NCI-H2107 (cell line): Measurements from ENCODE around the gene FBN1.

Source experiments
- DNase-seq: peaks from one replicate; lab custom pipeline; 2025; lab: John Stamatoyannopoulos, UW

FBN1 gene

DNA sequence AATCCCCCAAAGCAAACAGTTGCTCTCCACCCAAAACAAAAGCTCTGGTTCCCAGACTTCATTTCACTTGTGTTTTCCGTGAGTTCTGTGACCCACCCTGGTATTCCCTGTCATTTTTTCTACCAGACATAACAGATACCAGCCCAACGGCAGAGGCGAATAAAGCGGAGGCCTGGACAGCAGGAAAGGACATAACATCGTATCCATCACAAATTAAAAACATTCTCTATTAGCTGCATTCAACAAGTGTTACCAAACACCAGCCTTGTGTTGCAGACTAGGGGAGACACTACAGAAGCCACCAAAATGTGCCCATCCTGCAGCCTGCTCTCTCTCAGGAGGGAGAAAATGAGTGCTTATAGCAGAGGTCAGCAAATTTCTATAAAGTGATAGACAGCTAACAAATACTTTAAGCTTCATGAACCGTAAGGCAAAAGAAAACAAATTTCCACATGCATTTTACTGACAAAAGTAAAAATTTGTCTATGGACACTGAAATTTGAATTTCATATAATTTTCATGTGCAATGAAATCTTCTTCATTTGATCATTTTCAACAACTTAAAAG is 7.1 kb upstream of the FBN1 start:
- DNase-seq, result no peak

DNA sequence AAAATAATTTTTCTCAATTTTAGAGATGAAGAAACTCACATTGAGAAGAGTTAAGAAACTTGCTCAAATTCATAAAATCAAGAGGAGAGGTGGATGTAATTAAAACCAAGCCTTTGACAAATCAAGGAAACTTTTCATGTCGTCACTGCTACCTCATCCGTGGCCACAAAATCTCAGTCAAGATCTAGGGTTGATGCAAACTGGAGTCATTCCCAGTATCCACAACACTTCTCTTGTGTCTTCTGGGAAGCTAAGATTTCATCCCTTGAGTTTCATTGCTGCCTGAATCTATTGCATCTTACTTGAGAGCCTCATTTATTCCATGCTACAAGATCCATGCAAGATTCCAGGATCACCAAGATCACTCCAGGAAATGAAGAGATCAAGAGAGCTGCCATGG is 5.4 kb upstream of the FBN1 start:
- no peak for DNase-seq

DNA sequence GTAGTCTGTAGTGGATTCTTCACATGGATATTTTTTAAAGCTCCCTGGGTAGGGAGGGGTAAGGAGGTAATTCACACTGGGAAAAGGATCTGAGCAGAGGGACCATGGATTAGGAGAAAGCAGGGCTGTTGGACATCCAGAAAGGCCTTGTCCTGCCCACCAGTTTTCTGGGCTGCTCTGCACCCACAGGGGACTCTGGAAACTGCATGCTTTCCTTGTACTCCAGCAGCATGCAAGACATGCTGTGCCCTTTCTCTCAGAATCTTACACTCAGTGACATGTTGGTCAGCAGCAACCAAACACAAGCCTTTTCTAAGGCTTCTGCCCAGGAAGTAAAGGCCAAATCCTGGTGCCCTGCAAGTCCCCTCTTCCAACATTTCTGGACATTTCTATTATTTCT is 2.5 kb upstream of the FBN1 start:
- DNase-seq, result no peak

DNA sequence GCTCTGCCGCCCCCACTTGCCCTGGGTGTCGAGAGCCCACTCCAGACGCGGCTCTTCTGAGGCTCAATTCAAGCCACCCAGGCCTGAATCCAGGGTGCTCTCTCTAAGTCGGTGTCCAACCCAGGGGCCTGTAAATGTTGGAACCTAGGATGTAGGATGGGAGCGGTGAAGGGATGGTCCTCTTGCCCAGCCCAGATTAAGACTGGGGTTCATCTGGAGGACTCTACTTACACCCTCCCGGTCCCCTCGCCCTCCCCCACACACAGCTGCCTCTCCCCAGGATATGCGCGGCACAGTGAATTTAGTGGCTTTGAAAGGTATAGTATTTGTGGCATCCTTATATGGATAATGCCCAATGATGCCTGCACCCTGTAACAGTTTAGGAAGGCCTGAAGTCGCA is 822 bp upstream of the FBN1 start:
- DNase-seq, result no peak

DNA sequence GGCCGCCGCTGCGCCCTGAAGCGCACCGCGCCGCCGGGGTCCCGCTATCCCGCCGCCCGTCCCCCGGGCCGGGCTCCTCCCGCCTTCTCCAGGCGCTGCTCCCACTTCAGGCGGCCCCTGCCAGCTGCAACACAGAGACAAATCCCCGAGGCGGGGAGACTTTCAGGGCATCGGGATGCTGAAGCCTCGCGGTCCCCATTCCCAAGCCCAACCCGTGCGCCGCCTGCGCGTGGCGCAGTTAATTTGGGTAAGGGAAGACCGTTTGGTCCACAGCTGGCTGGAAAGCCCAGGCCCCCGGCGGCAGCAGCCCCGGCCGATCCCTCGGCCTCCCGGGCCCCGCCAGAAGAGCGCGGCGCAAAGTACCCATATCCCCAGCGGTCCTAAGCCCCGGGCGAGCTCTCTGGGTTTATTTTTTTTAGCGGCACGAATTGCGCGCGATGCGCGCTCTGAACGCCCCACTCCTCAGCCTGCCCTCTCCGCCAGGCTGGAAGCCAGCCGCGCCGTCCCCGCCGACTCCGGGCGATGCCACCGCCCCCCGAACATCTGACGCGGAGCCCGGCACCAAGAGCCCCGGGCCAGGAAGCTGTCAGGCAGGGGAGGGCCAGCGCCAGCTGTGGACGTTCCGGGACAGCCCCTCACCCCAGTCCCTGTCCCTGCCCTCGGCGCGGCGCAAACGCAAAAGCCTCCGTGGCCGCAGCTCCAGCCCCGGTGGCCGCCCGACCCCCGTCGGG is 517 bp downstream of the FBN1 start:
- no peak for DNase-seq

DNA sequence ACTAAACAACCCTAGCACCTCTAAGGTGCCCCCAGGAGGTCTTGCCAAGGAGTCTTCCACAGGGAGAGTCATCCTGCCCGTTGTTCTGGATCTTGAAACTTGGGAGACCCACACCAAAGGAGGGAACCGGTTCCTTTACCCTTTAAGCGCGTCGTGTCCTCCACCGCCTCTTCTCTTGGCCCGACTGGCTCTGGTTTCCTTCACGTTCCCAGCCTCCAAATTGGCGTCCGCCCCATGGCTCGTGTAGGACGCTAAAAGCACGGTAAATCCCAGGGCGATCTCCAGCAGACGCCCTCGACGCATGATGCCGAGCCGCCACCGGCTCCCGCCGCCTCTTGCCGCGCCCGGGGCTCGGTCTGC is 1.1 kb downstream of the FBN1 start:
- no peak for DNase-seq

DNA sequence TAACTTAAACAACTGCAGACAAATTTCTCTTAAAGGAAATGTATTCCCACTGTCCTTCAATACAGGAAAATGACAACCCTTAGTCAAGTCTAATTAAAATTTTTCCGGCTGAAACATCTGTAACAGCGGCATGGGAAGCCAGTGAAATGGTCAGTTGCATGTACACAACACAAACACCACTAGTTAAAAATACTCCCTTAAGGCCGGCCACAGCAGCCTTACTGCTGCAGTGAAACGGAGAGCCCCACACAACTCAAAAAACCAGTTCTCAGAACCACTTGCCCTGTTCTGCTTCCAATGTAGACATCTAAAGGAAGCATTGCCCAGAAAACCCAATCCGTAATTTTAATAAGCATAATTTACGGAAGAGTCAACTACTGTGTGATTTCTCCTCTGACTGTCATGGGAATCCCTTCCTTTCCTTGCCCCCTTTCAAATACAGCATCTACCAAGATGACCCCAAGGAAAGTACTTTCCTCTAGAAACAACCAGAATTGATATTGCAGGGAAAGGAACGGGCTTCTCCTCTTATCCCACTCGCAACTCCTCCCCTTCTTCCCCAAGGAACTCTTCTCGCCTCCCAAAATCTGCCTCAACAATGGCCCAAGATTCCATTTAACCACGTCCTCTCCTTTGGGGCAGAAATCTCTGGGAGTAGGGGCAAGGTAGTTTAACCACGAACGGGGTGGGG is 1.6 kb downstream of the FBN1 start:
- DNase-seq, result no peak

DNA sequence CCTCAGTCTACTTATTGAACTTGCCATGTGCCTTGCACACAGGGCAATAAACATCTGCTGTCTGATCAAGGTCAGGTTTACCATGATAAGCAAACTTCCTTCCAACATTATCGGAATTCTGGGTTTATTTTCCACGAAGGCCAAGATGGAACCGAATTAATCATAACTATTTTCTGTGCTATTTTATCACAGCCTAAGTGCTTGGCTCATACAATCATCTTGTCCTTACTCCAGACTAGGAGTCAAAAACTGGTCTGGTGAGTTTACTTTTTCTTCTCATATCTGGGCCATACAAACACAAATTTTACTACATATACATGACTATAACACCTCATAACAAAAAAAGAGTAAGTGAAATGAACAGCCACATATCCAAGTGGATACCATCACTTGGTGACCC is 2.3 kb downstream of the FBN1 start:
- DNase-seq, result no peak

DNA sequence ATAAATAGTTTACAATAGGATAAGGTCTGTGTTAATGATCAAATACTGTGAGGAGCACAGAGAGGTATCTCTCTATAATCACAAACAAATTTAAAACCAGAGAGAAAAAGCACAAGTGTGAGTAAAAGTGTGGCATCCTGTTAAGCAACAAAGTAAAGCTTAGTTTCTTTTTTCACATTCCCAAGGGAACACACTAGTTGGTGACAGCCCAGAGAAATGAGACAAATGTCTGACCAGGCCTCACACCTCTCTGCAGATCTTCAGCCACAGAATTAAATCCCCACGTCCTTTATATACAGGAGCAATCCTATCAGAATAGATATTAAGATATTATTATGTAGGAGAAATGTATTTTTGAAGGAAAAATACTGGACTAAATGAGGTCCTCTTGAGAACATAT is 2.7 kb downstream of the FBN1 start:
- DNase-seq, result no peak

DNA sequence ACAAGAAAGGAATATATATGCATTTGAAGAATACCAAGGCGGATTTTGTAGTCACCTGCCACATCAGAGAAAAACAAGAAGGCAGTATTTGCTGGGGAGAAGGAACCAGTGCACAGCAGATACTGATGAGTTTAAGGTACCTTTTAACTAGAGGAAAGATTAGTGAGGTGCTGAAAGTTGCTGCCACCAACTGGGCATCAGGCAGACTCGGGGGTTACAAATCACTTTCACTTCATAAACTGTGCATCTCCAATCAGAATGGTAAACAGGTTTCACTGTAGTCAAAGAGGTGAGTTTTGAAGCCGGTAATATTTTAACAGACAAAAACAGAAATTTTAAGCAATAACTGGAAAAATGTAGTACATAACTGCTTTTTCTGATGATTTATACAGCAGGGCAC is 4.1 kb downstream of the FBN1 start:
- no peak for DNase-seq

DNA sequence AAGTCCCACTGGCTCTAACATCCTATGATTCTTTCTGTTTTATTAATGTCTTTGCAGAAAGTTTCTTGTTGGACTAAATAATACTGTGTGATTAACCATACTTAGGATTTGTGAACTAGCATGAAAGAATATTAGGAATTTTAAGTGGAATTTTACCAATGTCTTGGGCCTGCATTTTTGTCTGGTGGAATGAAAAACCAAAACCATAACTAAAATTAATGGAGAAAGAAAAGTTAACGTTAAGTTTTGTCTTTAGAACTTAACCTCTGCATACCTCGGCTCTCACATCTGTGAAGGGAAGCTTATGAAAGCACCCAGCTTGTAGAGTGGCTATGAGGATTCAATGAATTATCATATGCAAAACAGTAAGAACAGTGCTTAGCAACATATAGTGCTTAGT is 6.5 kb downstream of the FBN1 start:
- DNase-seq, result no peak

DNA sequence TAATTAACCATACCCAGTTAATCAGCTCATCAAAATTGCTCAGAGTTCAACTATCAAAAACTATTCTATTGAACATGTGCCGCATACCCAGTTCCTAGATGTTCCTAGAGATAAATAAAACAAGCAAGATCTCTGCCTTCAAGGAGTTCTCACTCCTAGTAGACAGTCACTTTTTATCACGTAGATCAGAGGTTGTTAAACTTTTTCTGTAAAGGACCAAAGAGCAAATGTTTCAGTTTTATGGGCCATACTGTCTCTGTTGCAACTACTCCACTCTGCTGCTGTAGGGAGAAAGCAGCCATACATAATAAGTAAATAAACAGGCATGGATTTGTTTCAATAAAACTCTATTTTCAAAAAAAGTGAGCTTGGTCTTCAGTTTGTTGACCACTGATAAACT is 7.9 kb downstream of the FBN1 start:
- DNase-seq, result no peak

DNA sequence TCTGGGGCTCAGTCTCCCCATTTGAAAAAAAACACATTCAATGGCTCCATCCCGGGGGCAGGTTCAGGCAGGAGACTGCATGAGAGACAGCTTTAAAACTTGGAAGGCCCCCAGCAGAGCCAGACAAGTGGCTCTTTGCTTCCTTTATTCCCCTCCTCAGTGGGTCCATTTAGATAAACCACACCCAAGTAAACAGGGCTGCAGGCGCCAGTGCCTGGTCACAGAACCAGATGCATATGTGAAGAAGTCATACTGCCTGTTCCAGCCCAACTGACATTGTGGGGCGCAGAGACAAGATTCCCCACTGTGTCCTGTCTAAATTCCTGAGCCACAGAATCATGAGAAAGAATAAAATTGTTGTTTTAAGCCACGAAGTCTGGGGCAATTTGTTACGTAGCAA is 9.0 kb downstream of the FBN1 start:
- no peak for DNase-seq

DNA sequence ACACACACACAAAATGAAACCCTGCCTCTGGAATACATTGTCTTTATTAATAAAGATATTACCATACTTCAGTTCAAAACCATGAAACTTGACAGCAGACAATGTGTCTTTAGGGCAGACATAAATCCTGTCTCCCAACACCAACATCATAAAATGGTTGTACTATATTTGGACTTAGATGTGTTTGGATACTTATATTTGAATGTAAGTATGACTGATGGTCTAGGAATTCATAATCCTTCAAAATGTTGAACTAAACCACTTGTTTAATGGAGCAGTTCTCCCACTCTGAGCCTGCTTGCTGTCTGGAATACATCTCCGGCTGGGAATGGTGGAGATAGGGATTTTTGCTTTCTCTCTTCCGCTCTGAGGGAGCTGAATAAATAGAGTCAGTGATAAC is 10.6 kb downstream of the FBN1 start:
- no peak for DNase-seq

DNA sequence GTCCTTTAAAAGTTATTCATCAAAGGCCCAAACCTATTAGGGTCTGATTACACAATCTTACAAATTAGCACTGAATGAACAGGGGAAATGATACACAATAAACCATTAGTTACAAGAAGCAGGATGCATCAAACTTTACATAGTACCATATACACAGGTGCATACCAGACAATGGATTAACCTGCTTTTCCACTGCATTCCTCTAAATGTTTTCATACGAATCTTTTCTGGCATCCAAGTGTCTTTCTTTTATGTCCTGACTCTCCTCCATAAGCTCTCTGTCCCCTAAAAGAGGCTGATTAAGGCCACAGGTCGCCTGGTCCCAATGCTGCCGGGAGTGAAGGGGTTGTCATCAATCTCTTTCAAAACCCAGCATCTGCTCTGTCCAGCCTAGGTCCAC is 11.4 kb downstream of the FBN1 start:
- no peak for DNase-seq

DNA sequence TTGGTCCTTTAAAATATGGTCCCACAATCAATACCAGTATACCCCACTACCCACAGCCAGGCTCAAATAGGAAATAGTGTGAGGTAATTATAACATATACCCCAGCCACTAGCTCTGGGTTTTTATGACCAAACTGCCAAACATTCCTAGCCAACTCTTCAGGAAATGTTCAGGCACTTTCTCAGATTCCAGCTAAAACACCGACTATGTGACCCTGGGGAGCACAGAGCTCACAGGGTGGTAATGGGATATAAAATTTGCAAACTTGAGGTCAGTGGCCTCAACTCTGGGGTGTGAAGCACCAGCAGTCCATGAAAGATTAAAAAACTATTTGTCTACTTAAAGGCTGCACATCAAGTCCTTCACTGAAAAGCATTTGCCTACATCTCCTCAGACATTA is 12.9 kb downstream of the FBN1 start:
- no peak for DNase-seq

DNA sequence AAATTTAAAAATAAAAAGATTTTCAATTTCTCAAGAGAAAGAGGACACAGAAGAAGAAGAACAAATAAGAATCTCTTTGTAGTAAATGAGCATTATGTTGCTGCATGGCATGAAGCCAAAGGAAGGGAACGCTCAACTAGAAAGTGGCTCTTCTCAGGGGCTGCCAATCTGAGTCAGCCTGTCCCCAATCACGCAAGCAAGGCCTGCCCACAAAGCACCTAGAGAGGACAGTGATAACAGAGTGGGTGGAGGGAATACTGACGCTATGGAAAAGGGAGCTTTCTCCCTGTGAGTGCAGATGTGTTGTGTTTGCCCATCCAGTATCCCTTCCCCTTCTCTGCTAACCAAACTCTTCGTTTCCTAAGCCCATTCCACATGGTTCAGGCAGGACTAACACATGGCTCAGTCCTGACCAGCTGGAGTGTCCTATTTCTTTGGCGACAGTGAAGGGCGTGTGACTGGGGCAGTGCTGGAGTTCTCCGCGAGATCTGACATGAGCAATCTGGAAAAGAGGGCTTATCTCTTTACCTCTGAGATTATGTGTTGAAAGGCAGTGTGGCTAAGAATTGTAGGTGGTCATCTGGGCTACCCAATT is 14.2 kb downstream of the FBN1 start:
- DNase-seq, result no peak

DNA sequence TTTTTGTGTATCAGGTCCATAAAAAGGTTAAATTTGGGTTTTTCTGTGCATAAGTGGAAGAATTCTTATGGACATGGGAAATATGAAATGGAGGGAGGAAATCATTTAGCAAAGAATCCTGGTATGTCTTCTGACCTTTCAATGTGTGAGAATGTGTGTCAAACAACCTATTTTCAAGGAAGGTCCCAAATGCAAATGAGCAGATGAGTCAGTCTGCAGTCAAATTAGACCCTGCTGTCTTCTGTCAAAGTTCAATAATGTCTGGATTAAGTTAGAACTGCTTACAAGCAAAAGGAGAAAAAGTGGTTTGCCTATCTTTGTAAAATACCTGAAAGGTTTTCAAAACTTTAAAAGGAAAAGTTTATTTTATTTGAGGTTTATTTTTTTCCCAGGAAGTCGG is 15.3 kb downstream of the FBN1 start:
- DNase-seq, result no peak

DNA sequence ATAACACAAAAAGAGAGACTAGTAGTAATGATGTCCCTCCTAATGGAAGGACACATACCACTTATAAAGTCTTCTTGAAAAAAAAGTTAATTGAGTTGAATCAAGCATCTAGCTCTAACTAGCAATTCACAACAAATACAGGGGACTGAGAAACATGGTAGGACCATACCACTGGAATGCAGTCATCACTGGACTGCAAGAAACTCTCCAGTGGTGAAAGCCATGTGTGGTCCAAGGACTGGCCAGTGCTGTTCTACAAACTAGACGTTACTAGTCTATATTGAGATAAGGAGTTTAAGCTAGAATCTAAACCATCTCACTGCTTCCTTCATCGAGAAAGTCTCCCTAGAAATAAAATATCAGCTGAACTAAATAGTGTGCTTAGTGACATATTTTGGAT is 16.7 kb downstream of the FBN1 start:
- no peak for DNase-seq

DNA sequence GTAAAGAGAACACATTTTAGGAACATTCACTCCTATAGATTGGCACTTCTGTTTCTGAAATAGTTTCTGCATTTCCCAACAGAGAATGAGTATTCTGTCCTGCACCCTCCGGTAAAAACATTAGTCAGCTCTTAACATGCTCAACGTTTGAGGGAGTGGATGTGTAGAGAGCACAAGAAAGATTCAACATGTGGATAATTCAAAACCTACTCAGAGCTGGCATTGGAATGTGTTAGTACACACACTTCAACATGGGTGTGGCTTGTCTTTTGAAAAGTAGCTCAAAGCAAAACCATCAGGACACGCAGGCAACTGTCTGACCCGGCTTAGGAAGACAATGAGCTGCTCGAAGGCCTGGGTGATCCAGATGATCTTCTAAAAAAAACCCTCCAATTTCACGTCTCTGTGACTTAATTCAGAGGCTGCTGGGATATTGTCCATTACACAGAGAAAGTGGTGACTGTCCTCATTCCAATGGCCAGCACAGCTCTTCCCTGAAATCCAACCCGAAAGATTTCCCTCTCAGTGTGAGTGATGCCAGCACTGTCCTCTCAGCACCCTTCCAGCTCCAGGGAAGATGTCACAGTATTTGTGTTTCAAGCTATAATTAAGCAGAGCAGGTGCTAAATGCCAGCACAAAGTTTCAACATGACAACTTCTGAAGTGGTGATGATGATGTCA is 18.1 kb downstream of the FBN1 start:
- no peak for DNase-seq

DNA sequence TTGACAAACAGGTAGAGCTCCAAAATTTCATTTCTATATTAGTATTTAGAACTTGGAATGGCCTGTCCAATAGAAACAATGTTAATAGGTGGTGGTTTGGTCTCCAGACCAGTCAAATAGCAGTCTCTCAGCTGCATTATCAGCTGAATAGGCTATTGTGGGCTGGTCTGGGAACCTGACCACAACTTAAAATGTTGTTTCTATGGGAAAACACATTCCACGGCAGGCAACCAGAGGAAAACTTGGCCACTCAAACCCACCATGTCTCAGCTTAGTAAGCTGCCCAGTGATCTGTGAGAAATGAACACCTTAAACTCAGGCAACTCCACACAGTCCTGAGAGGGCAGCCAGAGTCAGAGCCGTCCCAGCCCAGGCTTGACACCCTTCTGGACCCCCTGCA is 20.4 kb downstream of the FBN1 start:
- DNase-seq, result no peak

DNA sequence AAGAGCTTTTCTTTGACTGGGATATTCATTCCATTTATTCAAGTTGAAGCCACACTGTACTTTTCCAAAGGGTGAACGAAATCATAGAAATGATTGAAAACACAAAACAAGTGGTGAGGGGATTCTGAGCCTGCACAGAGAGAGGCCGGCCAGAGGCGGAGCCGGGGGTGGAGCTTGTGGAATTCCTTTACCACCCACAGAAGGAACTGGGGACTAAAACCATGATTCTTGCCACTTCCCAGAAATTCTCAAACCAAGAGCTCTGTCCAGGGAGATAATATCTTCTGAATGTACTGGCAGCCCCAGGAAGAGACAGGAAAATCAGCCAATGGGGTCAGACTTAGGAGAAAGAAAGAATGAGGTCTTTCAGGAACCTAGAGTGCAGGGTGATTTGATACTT is 20.8 kb downstream of the FBN1 start:
- DNase-seq, result no peak

DNA sequence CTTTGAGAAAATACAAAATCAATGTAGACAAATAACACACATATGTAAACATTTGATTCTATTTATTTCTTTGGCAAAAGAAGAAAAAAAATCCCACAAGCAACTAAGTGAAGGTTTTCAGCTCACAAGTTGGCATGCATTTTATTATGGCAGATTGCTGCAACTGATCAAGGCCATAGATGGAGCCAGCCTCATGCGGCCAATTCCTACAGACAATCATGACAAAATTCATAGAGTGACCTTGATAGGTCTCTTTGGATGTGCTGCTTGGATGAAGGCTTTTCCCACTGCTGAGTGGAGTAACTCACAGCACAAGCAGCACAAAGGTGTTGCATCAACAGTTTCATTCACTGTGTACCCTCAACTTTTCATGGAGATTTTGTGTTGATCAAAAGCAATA is 22.1 kb downstream of the FBN1 start:
- DNase-seq, result no peak
